ENCODE results near the gene LRRC3. TPM values are rescaled to one million over a fixed set of nuclear protein-coding genes. Genes with fewer than 3 reads are reported as not detected.
"Not testable (repeated sequence)": the region's sequence is repeated elsewhere in the genome, so short reads cannot be mapped to it uniquely, and the experiment has no call there.

The LRRC3 gene, protein sequence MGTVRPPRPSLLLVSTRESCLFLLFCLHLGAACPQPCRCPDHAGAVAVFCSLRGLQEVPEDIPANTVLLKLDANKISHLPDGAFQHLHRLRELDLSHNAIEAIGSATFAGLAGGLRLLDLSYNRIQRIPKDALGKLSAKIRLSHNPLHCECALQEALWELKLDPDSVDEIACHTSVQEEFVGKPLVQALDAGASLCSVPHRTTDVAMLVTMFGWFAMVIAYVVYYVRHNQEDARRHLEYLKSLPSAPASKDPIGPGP
- polyA plus RNA-seq (2012; ENCODE audit: insufficient read depth, insufficient read length) = 1.1 TPM

DNA sequence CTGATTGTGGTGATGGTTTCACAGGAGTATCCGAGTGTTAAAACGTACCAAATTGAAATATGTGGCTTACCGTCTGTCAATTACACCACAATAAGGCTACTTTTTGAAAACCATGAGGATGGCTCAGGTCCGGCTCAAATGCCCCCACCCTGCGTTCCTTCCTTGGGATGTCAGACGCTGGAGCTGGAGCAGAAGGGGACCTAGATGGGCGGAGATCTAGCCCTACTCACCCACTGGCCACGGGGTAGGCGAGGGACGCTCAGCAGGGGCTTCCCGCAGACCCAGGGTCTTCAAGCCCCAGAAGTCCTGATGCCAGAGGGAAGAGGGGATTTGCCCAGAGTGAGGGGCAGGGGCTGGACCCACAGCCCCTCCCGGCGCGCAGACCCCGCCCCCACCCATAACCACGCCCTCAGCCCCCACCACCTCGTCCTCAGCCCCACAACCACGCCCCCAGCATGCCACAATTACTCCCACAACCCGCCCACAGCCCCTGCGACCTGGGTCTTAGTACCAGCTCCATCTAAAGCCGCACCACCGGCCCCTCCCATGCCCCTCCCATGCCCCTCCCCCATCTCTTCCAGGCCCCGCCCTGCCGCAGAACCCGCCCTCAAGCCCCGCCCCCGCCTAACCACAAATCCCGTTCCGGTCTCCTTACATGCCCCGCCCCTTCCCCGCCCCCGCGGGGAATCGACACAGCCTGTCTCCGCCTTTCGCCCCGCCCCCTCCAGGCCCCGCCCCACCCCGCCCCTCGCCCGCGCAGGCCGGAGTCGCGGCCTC, at the start of gene LRRC3:
TSS of gene LRRC3 (plus strand) at position 764 of the 777 bp plus-strand sequence. CDS start 1,135 bp downstream, outside the sequence.
- H3K4me3 ChIP-seq (ENCODE audit: low read length) = peak within 1 kb of the TSS; percentile 36
- peak; percentile 55 for DNase-seq (ENCODE audit: low read depth, low spot score)

DNA sequence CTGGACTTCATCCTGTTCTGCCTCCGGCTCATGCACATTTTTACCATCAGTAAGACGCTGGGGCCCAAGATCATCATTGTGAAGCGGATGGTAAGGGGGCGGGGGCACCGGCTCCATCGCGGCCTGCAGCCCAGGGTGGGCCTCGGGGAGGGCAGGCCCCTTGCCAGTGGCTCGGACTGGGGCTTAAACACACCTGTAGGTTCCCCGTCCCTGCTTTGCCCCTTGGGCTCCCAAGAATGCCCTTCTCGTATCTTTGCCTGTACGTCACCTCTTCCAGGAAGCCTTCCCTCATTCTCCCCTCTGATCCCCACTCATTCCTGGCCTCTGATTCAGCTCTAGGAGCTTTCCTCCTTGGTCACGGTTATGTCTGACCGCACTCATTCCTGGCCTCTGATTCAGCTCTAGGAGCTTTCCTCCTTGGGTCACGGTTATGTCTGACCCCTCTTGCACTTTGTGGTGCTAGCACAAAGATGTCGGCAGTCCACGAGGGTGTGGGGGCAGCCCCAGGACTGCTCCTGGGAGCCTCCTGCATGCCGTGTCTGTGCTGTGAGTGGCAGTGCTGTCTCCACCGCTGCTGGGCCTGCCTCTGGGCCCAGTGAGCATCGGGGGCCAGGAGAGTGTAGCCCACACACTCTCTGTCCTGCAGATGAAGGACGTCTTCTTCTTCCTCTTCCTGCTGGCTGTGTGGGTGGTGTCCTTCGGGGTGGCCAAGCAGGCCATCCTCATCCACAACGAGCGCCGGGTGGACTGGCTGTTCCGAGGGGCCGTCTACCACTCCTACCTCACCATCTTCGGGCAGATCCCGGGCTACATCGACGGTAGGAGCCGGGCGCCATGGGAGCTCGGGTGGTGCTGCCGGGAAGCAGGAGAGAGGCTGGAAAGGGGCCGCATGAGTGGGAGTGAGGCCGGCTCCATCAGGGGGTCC, 49.1 kb upstream of the LRRC3 start:
- no peak overlapping the region for H3K4me3 ChIP-seq (ENCODE audit: low read length)
- no peak for DNase-seq (ENCODE audit: low read depth, low spot score)

DNA sequence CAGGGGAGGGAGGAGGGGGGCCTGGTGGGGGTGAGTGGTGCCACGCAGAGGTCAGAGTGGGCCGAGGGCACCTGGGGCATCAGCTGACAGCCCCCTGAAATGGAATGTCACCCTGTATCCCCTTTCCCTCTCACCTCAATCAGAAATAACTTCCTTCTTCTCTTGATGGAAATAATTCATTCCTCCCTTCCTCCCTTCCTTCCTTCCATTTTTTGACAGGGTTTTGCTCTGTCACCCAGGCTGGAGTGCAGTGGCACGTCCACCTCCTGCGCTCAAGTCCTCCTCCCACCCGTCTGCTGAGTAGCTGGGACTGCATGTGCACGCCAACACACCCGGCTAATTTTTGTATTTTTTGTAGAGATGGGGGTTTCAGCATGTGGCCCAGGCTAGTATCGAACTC, 48.4 kb upstream of the LRRC3 start:
- no peak overlapping the region for H3K4me3 ChIP-seq (ENCODE audit: low read length)
- DNase-seq (ENCODE audit: low read depth, low spot score) = no peak

DNA sequence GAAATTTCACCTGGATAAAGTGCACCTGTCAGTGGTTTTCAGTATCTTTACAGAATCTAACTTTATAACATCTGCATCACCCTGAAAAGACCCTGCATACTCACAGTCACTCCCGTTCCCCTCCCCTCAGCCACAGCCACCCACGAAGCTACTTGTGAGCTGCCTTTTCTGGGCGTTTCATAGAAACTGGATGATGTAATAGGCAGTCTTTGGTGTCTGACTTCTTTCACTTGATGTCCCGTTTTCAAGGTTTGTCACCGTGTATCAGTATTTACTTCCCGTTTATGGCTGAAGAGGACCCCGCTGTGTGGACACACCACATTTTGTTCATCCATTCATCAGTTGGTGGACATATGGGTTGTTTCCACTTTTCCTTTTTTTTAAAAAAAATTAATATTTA, 47.8 kb upstream of the LRRC3 start:
- no peak overlapping the region for H3K4me3 ChIP-seq (ENCODE audit: low read length)
- no peak for DNase-seq (ENCODE audit: low read depth, low spot score)

DNA sequence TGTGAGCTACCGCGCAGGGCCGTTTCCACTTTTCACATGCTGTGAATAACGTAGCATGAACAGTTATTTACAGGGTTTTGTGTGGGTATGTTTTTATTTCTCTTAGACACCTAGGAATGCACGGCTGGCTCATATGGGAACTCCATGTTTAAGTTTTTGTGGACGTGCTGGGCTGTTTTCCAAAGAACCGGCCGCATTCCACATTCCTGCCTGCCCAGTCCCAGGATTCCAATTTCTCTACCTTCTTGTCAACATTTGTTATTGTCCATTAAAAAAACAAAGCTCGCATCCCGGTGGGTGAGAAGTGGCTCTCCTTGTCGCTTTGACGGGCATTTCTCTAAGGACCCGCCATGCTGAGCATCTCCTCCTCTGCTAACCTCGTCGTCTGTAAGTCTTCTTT, 47.1 kb upstream of the LRRC3 start:
- no peak for DNase-seq (ENCODE audit: low read depth, low spot score)
- no peak overlapping the region for H3K4me3 ChIP-seq (ENCODE audit: low read length)

DNA sequence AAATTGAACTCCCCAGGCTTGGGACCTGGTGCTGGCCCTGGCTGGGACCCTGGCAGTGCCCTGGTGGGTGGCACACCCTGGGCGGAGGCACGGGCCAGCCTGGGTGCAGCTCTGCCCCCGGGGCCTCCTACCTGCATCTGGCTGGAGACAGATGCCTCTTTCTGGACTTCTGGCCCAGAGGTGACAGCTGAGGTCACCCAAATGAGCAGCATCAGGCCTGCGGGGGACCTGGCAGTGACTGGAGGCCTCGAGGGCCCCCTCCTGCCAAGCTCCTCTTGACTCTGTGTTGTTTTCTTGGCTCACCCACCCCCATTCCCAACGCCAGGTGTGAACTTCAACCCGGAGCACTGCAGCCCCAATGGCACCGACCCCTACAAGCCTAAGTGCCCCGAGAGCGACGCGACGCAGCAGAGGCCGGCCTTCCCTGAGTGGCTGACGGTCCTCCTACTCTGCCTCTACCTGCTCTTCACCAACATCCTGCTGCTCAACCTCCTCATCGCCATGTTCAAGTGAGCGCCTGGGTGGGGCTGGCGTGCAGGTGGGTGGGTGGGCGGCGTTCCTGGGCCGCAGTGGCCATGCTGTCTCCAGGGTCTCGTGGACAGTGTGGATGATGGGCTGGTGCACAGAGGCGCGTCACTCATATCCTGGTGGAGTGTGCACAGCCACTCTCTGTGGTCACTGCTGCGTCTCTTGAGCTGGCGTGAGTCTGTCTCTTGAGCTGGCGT, 41.6 kb upstream of the LRRC3 start:
- DNase-seq (ENCODE audit: low read depth, low spot score) = no peak
- no peak overlapping the region for H3K4me3 ChIP-seq (ENCODE audit: low read length)

DNA sequence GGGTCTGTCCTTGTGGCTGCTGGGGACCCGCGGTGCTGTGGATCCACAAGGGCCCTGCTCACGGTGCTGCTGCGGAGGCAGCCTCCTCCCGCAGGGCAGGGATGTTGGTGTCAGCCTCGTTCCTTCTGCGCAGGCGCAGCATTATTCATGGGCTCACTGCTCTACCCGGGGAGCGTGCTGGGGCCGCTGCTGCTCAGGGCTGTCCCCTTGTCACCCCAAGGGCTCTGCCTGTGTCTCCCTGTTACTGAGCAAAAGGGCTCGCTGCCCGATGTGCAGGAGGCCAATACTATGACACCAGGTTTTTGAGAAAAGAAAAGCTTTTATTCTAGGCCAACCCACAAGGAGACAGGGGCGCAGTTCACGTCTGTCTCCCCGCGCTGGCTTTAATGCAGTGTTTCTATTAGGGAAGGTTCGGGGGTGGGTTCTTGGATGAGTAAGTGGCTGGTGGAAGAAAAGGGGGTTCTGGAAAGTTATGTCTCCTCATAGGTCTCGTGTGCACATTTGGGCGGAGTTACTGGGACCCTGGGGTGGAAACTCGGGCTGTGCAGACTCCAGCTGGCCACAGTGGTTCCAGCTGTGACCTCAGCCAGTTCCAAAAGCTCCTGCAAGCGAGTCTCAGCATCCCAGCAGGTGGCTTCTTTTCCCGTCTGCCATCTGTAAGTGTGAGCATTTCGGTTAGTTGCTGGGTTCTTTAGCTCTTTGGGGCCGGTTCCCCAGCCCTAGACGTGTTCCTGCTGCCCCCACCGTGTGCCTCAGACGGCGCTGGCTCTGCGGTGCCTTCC, 40.8 kb upstream of the LRRC3 start:
- no peak overlapping the region for H3K4me3 ChIP-seq (ENCODE audit: low read length)
- DNase-seq (ENCODE audit: low read depth, low spot score) = no peak

DNA sequence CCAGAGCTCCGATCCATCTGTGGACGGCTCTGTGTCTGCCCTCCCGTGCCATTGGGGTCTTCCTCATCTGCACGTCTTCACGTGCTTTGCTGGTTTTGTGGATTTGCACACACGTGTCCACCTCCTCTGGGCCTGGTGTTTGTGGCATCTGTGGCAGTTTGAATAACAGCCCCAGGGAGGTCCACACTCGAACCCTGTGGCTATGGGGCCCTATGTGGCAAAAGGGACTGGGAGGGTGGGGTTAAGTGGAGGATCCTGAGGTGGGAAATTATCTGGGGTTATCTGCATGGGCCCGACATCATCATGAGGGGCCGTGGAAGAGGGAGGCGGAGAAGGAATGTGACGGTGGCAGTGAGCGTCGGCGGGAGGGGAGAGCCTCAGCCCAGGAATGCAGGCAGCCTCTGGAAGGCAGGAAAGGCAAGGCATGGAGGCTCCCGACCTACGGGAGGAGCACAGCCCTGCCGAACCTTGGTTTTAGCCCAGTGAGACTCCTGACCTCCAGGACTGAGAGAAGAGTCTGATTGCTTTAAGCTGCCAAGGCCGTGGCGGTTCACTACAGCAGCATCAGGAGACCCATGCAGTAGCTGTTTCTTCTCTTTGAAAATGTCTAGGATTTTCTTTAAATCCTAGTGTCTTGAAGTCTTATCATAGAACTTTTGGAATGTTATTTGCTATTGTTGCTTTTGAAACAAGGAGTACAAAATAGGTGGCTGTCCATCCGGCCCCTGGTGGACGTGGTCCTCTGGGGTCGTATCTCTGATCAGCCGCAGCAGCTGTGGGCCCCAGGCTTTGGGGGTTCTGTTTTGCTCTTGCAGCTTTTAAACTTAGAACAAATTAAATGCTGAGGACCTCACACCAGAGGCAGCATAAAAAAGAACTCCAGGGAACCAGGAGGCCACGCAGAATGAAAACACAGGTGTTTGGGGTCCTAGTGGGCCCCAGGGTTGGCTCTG, 40.0 kb upstream of the LRRC3 start:
- no peak for DNase-seq (ENCODE audit: low read depth, low spot score)
- H3K4me3 ChIP-seq (ENCODE audit: low read length) = no peak overlapping the region

DNA sequence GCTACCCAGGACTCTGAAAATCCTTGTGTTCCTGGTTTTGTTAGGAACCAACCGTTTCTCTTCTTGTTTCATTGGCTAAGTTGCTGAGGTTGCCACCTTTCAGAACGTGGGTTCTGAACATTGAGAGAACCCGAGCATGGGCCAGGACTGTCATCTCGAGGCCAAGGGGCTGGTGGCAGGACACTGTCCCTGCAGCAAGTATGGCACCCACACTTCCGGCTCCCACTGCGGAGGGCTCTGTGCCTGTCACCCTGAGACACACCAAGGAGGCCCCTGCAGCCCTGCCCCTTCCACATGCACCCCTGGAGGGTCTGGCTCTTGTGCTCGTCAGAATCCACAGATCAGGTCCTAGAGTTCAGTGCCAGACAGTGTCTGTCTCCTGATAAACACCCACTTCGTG, 39.1 kb upstream of the LRRC3 start:
- DNase-seq (ENCODE audit: low read depth, low spot score) = no peak
- H3K4me3 ChIP-seq (ENCODE audit: low read length) = no peak overlapping the region

DNA sequence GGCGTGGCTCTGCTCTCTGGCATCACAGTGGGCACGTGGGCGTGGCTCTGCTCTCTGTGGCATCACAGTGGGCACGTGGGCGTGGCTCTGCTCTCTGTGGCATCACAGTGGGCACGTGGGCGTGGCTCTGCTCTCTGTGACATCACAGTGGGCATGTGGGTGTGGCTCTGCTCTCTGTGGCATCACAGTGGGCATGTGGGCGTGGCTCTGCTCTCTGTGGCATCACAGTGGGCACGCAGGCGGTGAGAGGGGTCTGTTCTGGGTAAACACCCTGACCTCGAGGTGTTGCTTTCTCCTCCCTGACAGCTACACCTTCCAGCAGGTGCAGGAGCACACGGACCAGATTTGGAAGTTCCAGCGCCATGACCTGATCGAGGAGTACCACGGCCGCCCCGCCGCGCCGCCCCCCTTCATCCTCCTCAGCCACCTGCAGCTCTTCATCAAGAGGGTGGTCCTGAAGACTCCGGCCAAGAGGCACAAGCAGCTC, 37.6 kb upstream of the LRRC3 start:
- DNase-seq (ENCODE audit: low read depth, low spot score); H3K4me3 ChIP-seq (ENCODE audit: low read length): not testable (repeated sequence)

DNA sequence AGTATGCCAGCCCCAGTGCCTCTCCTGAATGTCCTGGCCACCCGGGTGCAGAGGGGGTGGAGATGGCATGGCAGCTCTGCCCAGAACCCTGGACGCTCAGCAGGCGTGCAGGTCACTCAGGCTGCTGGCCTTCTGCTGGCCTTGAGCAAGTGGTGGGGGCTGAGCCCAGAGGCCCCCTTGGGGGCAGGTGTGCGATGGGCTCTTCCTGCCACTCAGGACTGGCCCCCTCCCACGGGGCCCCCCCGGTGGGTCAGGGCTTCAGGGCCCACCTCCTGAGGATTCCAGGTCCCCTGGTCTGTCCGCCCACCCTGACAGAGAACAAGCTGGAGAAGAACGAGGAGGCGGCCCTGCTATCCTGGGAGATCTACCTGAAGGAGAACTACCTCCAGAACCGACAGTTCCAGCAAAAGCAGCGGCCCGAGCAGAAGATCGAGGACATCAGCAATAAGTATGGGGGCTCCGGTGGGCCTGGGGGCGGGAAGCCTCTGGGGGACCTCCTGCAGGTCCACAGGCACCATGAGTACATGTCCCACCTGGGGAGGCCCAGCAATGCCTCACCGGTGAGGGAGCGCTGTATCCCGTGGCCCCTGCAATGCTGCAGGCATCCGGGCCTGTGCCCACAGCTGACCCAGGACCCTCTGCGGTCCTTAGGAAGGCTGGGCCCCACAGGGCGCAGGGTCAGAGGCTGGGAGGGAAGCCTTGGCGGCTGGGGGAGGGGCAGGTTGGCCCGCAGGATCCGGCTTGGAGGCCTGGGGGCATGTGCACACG, 37.0 kb upstream of the LRRC3 start:
- no peak overlapping the region for H3K4me3 ChIP-seq (ENCODE audit: low read length)
- DNase-seq (ENCODE audit: low read depth, low spot score) = no peak

DNA sequence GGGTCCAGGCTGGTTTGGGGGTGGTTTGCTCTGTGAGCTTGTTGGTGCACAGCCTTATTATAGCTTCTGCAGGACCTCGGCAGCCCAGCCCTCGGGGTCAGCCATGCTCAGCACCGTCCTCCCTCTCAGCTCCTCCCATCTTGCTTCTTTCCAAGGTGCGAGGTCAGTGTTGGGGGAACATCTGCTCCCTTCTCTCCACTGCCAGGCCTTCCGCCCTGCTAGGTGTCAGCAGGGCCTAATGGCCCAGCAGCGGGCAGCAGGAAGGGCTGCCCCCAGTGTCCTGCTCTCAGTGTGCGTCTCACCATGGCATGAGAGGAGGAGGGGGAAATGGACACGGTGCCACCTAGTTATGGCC, 36.5 kb upstream of the LRRC3 start:
- no peak overlapping the region for H3K4me3 ChIP-seq (ENCODE audit: low read length)
- no peak for DNase-seq (ENCODE audit: low read depth, low spot score)

DNA sequence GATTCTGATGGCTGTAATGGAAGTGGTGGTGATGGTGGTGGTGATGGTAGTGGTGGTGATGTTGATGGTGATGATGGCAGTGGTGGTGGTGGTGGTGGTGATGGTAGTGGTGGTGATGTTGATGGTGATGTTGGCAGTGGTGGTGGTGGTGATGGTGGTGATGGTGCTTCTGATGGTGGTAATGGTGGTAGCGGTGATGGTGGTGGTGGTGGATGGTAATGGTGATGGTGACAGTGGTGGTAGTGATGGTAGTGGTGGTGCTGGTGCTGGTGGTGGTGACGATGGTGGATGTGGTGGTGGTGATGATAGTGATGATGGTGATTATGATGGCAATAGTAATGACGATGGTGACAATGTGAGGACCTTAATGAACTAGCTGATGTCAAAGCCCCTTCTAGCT, 35.6 kb upstream of the LRRC3 start:
- DNase-seq (ENCODE audit: low read depth, low spot score) = no peak
- no peak overlapping the region for H3K4me3 ChIP-seq (ENCODE audit: low read length)

DNA sequence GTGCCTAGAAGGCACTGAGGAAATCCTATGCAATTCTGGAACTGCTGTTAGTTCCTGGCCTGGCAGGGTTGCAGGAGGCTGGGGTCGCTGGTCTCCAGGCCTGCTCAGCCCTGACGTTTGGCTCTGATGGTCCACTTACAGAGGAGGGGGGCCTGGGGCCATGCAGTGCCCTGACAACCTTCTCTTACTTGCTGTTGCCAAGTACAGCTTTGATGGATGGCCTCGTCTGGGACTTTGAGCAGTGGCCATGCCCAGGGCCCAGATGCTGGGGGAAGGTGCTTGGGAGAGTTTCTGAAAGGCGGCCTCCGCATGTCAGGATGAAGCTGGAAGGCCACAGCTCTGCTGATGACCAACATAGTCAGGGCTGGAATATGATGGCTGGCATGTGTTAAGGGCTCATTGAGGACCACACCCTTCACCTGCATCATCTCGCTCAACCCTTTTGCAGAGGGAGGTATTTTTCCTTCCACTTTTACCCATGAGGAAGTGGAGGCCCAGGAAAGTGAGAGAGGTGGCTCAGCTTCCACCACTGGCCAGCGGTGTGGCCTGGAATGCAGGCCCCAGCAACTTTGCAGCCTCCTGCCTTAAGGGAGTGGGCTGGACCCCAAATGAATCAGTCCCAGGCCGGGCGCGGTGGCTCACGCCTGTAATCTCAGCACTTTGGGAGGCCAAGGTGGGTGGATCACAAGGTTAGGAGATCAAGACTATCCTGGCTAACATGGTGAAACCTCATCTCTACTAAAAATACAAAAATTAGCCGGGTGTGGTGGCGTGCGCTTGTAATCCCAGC, 34.7 kb upstream of the LRRC3 start:
- no peak for DNase-seq (ENCODE audit: low read depth, low spot score)
- no peak overlapping the region for H3K4me3 ChIP-seq (ENCODE audit: low read length)

DNA sequence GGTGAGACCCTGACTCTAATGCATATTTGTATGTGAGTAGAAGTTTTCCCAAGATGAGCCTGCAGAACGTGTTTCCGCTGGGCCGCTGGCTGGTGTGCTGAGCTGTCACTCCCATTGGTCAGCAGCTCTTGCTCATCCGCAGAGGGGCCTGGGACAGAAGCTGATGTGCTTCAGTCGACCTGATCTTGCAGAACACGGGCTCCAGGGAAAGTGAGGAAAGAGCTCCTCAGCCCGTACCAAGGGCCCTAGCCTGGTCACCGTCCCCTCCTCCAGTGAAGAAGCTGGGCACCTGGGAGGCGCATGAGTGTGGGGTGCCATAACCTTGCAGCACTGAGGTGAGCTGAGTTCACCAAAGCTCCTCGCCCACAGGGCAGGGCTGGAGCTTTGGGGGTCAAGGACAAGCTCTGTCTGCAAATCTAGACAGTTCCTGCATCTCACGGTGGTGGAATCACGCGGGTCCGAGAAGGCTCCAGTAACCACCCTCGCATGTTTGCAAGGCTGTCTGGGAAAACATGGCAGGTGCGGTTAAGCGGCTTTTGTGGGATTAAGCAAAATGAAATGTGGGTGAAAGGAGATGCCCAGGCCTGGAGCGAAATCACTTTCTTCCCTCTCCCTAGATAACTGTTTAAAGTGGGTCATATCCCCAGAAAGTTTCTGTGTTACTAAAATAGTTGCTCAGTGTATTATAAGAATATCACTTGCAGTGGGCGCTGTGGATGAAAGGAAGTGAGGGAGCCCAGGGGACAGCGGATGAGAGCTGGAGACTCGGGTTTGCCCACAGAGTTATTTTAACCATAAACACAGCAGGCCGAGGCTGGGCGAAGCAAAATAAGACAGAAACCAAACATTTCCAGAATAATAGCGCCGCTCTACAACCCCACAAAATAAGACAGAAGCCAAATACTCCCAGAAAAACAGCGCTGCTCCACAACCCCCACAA, 33.1 kb upstream of the LRRC3 start:
- DNase-seq (ENCODE audit: low read depth, low spot score) = no peak

More for the DNA sequence above, 33.1 kb upstream of the LRRC3 start:
- H3K4me3 ChIP-seq (ENCODE audit: low read length) = no peak overlapping the region
